ENCODE data around the gene EIPR1.

EIPR1 gene

GRCh38 chr2:3176071-3176868, 201.3 kb downstream of the EIPR1 start:
- TF ChIP-seq, protein P1, sequence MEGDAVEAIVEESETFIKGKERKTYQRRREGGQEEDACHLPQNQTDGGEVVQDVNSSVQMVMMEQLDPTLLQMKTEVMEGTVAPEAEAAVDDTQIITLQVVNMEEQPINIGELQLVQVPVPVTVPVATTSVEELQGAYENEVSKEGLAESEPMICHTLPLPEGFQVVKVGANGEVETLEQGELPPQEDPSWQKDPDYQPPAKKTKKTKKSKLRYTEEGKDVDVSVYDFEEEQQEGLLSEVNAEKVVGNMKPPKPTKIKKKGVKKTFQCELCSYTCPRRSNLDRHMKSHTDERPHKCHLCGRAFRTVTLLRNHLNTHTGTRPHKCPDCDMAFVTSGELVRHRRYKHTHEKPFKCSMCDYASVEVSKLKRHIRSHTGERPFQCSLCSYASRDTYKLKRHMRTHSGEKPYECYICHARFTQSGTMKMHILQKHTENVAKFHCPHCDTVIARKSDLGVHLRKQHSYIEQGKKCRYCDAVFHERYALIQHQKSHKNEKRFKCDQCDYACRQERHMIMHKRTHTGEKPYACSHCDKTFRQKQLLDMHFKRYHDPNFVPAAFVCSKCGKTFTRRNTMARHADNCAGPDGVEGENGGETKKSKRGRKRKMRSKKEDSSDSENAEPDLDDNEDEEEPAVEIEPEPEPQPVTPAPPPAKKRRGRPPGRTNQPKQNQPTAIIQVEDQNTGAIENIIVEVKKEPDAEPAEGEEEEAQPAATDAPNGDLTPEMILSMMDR (IDR thresholded peaks at IDR 0.05; ENCODE audit: extremely low read depth, missing control alignments), result no peak

DNA sequence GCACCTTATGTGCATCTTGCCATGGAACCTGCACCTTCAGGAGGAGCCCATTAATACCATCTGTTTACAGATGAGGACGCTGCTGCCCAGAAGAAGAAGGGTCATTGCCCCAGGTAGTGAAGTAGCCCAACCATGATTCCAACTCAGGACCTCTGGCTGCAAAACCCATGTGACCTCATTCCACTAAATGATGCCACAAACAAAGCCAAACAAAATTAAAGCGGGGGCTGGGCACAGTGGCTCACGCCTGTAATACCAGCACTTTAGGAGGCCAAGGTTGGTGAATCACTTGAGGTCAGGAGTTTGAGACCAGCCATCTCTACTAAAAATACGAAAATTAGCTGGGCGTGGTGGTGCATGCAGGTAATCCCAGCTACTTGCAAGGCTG, 202.1 kb downstream of the EIPR1 start:
- DNase-seq (ENCODE audit: low spot score), result no peak

More at GRCh38 chr2:3176071-3176868, 201.3 kb downstream of the EIPR1 start:
- DNase-seq (ENCODE audit: low spot score), result no peak

DNA sequence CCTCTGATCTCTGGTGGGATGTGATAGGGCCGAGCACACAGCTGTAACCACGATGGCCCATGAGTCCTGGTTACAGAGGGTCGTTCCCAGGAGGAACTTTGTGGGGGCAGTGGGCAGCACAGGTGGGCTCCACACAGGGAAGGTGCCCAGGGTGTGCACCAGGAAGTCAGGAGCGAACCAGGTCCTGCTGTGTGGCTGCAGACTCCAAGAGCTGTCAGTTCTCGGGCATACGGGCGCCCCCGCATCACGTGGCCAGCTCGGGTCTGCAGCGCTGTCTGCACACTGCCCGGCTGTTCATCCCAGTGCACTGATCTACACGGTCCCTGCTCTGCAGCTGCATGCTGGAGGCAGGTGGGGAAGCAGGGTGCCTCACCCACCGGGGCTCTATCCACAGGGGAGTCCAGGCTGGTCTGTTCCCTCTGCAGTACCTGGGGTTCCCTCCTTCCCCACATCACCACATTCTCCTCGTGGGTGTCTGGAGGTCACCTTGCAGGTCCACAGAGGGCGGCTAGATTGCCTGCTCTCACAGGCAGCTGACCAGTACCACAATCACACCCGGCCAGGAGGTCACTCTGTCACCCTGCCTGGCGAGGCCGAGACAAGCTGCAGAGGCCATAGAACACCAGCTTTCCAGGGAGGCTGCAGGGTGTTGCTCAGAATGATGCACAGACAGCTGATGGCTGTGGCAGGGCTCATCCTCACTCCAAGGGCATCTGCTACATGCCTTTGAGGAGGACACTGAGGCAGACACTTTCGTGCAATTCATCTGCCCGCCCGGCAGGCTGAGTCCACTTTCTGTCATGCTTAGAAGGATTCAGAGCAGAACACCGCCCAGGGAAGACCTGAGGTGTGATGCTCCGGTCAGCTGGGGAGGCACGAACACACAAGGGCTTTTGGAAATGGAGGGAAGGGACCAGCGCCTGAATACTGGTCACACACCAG, 202.7 kb downstream of the EIPR1 start:
- DNase-seq (ENCODE audit: low spot score), result no peak
- TF ChIP-seq, protein P1 (IDR thresholded peaks at IDR 0.05; ENCODE audit: extremely low read depth, missing control alignments), result no peak

More for the DNA sequence above, 202.1 kb downstream of the EIPR1 start:
- TF ChIP-seq, protein P1 (IDR thresholded peaks at IDR 0.05; ENCODE audit: extremely low read depth, missing control alignments), result no peak

DNA sequence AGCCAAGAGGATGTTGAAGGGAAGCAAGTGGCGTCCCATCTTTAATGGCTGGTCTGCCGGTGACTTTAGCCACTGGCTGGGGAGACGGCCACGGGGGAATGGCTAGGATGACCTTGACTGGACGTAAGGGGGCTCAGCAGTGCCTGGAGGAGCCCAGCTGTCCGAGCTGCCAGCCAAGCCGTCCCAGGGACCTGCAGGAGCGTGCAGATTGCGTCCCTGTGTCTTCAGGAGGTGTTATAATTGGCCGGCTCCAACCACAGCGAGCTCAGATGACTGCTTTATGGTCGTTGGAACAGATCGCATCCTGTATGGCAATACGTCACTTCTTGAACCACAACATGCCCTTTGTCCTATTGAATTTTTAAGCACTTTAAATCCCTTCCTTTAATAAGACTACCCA, 204.6 kb downstream of the EIPR1 start:
- TF ChIP-seq, protein P1 (IDR thresholded peaks at IDR 0.05; ENCODE audit: extremely low read depth, missing control alignments), result no peak
- no peak for DNase-seq (ENCODE audit: low spot score)

- TF ChIP-seq, protein P1 (IDR thresholded peaks at IDR 0.05; ENCODE audit: extremely low read depth, missing control alignments), result no peak
- no peak for DNase-seq (ENCODE audit: low spot score)
These were observed 205.2 kb downstream of the EIPR1 start for GRCh38 chr2:3172265-3172935.

- TF ChIP-seq, protein P1 (IDR thresholded peaks at IDR 0.05; ENCODE audit: extremely low read depth, missing control alignments), result no peak
These were observed 205.9 kb downstream of the EIPR1 start for GRCh38 chr2:3171564-3172264.

More at GRCh38 chr2:3171564-3172264, 205.9 kb downstream of the EIPR1 start:
- DNase-seq (ENCODE audit: low spot score), result no peak

Data from GM20000 (cell line).